Vagina (tissue), 2 donors: ENCODE measurements around the gene FRS3. TPM values are rescaled to one million over a fixed set of nuclear protein-coding genes. Genes with fewer than 3 reads are reported as not detected.
"Not testable (repeated sequence)": the region's sequence is repeated elsewhere in the genome, so short reads cannot be mapped to it uniquely, and the experiment has no call there.

Source experiments
- DNase-seq, 2 donors: peaks; one replicate each; pipeline ENCODE4 v3.0.0-alpha.2; 2017; ENCODE audit errors: extremely low spot score in 2 of 2
- H3K27ac ChIP-seq: fragments of 200-600 bp; sonication (generic); one replicate; pipeline ENCODE4 v1.5.1; 2019
- H3K27me3 ChIP-seq: fragments of 200-600 bp; sonication (generic); one replicate; pipeline ENCODE4 v1.5.1; 2019
- H3K36me3 ChIP-seq, 2 donors: fragments of 200-600 bp; sonication (generic); one replicate each; pipeline ENCODE4 v1.5.1; 2017 to 2019
- H3K4me1 ChIP-seq: fragments of 200-600 bp; sonication (generic); one replicate; pipeline ENCODE4 v1.5.1; 2019
- H3K4me3 ChIP-seq, 2 donors: fragments of 200-600 bp; sonication (generic); 1 replicate in 1 of 2; 2 replicates in 1 of 2; pipeline ENCODE4 v1.5.1; 2016 to 2019
- H3K9me3 ChIP-seq: fragments of 200-600 bp; sonication (generic); one replicate; pipeline ENCODE4 v1.5.1; 2019
- CTCF ChIP-seq, 3 experiments: fragments of 450-650 bp in 2 of 3; fragments of 200-600 bp in 1 of 3; sonication (generic) in 1 of 3; IDR thresholded peaks; one replicate each; pipeline ENCODE4 v1.5.1; 2017 to 2019; ENCODE audit warnings: antibody characterized with exemption in 3 of 3, mild to moderate bottlenecking in 2 of 3, moderate library complexity in 2 of 3
- POLR2A ChIP-seq, 2 donors: fragments of 450-650 bp; IDR thresholded peaks; one replicate each; pipeline ENCODE4 v1.6.1; 2017; ENCODE audit warnings: antibody characterized with exemption in 2 of 2, mild to moderate bottlenecking in 2 of 2, moderate library complexity in 2 of 2
- POLR2AphosphoS5 ChIP-seq, 2 donors: sonication (generic); formaldehyde crosslinking; IDR thresholded peaks; one replicate each; pipeline ENCODE4 v1.9.0; 2017; ENCODE audit warnings: antibody characterized with exemption in 2 of 2, mild to moderate bottlenecking in 2 of 2, low read depth in 1 of 2; ENCODE audit not compliant: insufficient read depth in 1 of 2
- intact Hi-C: fragments of 100-400 bp; cut with DNase I; formaldehyde crosslinking; loops from one replicate; pipeline ENCODE4 v1.15.1; 2023
- total RNA-seq: library from RNA; depleted of rRNA; stranded (reverse); fragments of >200 nt; gene quantifications from one replicate; pipeline ENCODE4 v1.2.3, GENCODE V29; 2016

Gene FRS3
- total RNA-seq, 1 donor from 2014 or later: 4.4 TPM

GRCh38 chr6:41770381-41771057 is 9.2 kb downstream of the FRS3 start:
- H3K9me3 ChIP-seq: no peaks in the 10 kb centered on the region
- H3K36me3 ChIP-seq: peaks cover 3 to 54% of the 10 kb centered on the region in 2 donors
- intact Hi-C loops: no loop called here
- no peak overlapping the region for H3K4me3 ChIP-seq
- DNase-seq: no peak
- H3K27me3 ChIP-seq: no peaks in the 10 kb centered on the region
- no peak overlapping the region for H3K27ac ChIP-seq
- TF ChIP-seq POLR2AphosphoS5 (IDR thresholded peaks at IDR 0.05; ENCODE audit: insufficient read depth in 1 of 2, low read depth in 1 of 2): no peak
- TF ChIP-seq CTCF (IDR thresholded peaks at IDR 0.05): no peak
- TF ChIP-seq POLR2A (IDR thresholded peaks at IDR 0.05): no peak
- peaks cover 25% of the 10 kb centered on the region for H3K4me1 ChIP-seq

GRCh38 chr6:41769376-41769775 is 10.3 kb downstream of the FRS3 start:
- intact Hi-C loops: no loop called here
- H3K4me1 ChIP-seq: peaks cover 25% of the 10 kb centered on the region
- H3K36me3 ChIP-seq: peaks cover 3 to 43% of the 10 kb centered on the region in 2 donors
- H3K9me3 ChIP-seq: no peaks in the 10 kb centered on the region
- H3K27me3 ChIP-seq: no peaks in the 10 kb centered on the region
- DNase-seq: no peak
- no peak overlapping the region for H3K4me3 ChIP-seq
- TF ChIP-seq POLR2AphosphoS5 (IDR thresholded peaks at IDR 0.05; ENCODE audit: insufficient read depth in 1 of 2, low read depth in 1 of 2) (no peak), CTCF (IDR thresholded peaks at IDR 0.05) (no peak), POLR2A (IDR thresholded peaks at IDR 0.05) (no peak)
- H3K27ac ChIP-seq: no peak overlapping the region

DNA sequence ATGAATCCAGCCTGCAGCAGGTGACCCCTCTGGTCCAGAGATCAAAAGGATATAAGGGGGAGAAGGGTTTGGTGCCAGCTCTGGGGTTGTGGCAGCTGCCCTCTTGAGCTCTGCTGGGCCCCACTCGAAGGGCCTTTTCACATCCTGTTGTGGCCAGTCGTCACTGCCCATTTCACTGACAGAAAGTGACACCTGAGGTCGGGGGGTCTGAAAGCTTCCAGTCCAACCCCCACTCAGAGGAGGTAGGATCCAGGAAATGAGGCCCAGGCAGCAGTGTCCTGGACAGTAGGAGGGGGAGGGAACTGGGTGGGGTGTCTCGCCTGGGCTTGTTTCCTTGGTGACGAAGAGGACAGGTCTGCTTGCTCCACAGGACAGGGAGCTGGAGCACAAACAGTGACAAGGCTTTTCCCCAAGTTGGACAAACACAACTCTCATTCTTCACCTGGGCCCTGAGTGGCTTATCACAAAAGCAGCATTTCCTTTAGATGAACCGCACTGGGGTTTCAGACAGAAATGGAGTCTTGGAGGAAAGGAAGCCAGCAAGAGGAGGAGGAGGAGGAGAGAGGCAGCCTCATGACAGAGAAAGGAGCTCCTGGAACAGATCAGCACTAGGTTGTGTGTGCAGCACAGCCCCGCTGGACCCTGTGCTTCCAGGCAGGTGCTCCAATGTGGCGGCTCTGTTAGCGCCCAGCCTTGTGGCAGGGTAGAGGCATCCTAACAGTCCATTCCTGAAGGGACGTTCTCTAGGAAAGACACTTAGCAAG is 11.0 kb downstream of the FRS3 start:
- intact Hi-C loops: no loop called here
- no peak for TF ChIP-seq POLR2AphosphoS5 (IDR thresholded peaks at IDR 0.05; ENCODE audit: insufficient read depth in 1 of 2, low read depth in 1 of 2)
- TF ChIP-seq CTCF (IDR thresholded peaks at IDR 0.05): no peak
- no peak for TF ChIP-seq POLR2A (IDR thresholded peaks at IDR 0.05)
- Histone ChIP-seq H3K9me3 (no peaks in the 10 kb centered on the region), H3K4me1 (peaks cover 25% of the 10 kb centered on the region), H3K27me3 (no peaks in the 10 kb centered on the region), H3K27ac (no peak overlapping the region), H3K4me3 (no peak overlapping the region), H3K36me3 (peaks cover 3 to 36% of the 10 kb centered on the region in 2 donors)
- no peak for DNase-seq

GRCh38 chr6:41767112-41767833 is 12.4 kb downstream of the FRS3 start:
- Histone ChIP-seq H3K9me3 (no peaks in the 10 kb centered on the region), H3K4me1 (peaks cover 25% of the 10 kb centered on the region), H3K27ac (peak overlapping the region; percentile 58), H3K27me3 (no peaks in the 10 kb centered on the region), H3K36me3 (peaks cover 1 to 22% of the 10 kb centered on the region in 2 donors), H3K4me3 (no peak overlapping the region)
- TF ChIP-seq POLR2AphosphoS5 (IDR thresholded peaks at IDR 0.05; ENCODE audit: insufficient read depth in 1 of 2, low read depth in 1 of 2) (no peak), CTCF (IDR thresholded peaks at IDR 0.05) (no peak), POLR2A (IDR thresholded peaks at IDR 0.05) (no peak)
- DNase-seq: no peak
- intact Hi-C loops: no loop called here

DNA sequence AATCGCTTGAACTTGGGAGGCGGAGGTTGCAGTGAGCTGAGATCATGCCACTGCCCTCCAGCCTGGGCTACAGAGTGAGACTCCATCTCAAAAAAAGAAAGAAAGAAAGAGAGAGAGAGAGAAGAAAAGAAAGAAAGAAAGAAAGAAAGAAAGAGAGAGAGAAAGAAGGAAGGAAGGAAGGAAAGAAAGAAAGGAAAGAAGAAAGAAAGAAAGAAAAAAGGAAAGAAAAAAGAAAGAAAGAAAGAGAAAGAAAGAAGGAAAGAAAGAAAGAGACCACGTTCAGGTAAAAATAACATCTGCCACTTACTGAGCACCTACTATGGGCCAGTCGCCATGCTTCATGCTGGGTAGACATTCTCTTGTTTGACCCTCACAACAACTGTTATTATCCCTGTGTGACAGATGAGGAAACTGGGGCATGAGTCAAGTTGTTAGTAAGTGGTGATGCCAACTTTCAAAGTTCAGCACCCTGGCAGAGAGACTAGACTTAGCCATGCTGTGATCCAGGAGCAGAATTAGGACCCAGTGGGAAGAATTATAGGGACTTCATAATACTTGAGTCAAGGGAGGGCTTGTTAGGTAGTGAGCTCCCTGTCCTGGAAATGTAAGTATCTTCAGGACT is 13.5 kb downstream of the FRS3 start:
- H3K9me3 ChIP-seq, intact Hi-C loops, H3K4me3 ChIP-seq, DNase-seq, H3K27me3 ChIP-seq: not testable (repeated sequence)
- Histone ChIP-seq H3K36me3 (peaks cover 0 to 10% of the 10 kb centered on the region in 2 donors), H3K27ac (peak overlapping the region; percentile 58), H3K4me1 (peaks cover 25% of the 10 kb centered on the region)
